Loucy (cell line): ENCODE results near the gene TMEM233.

Experiments used
- H2AFZ ChIP-seq: fragments of 200-600 bp; sonication (generic); 2 replicates; pipeline ENCODE4 v1.6.0; 2016; ENCODE audit warnings: antibody characterized with exemption, mild to moderate bottlenecking, low read length, moderate library complexity
- H3F3A ChIP-seq: fragments of 200-600 bp; 2 replicates; pipeline ENCODE4 v1.6.0; 2016; ENCODE audit warnings: antibody characterized with exemption, low read depth, mild to moderate bottlenecking
- H3K27me3 ChIP-seq: fragments of 200-600 bp; sonication (generic); 2 replicates; pipeline ENCODE4 v1.6.1; 2014; ENCODE audit warnings: low read length, mild to moderate bottlenecking; ENCODE audit not compliant: insufficient read depth, poor library complexity, severe bottlenecking
- H3K36me3 ChIP-seq: fragments of 200-600 bp; sonication (generic); 2 replicates; pipeline ENCODE4 v1.6.1; 2016; ENCODE audit warnings: low read length; ENCODE audit not compliant: insufficient read depth
- H3K4me1 ChIP-seq: fragments of 200-600 bp; sonication (generic); 2 replicates; pipeline ENCODE4 v1.5.1; 2014; ENCODE audit warnings: low read length, mild to moderate bottlenecking; ENCODE audit not compliant: insufficient read depth, poor library complexity, severe bottlenecking
- H3K4me2 ChIP-seq: fragments of 200-600 bp; sonication (generic); 2 replicates; pipeline ENCODE4 v1.6.0; 2014; ENCODE audit warnings: antibody characterized with exemption, low read length, low read depth, mild to moderate bottlenecking; ENCODE audit not compliant: poor library complexity, severe bottlenecking
- H3K4me3 ChIP-seq: fragments of 200-600 bp; sonication (generic); 2 replicates; pipeline ENCODE4 v1.5.1; 2014; ENCODE audit warnings: low read length, mild to moderate bottlenecking, mixed read lengths; ENCODE audit not compliant: poor library complexity, severe bottlenecking
- H3K79me2 ChIP-seq: fragments of 200-600 bp; sonication (generic); 2 replicates; pipeline ENCODE4 v1.6.1; 2014; ENCODE audit warnings: low read length; ENCODE audit not compliant: insufficient read depth
- H3K9ac ChIP-seq: fragments of 200-600 bp; sonication (generic); 2 replicates; pipeline ENCODE4 v1.6.0; 2014; ENCODE audit warnings: mild to moderate bottlenecking, low read depth, low read length, moderate library complexity; ENCODE audit not compliant: poor library complexity, severe bottlenecking
- H3K9me2 ChIP-seq: fragments of 200-600 bp; sonication (generic); replicated peaks from 2 replicates; pipeline ENCODE4 v1.6.1; 2016; ENCODE audit warnings: low read depth, low read length, mixed read lengths
- H3K9me3 ChIP-seq: fragments of 200-600 bp; sonication (generic); 2 replicates; pipeline ENCODE4 v1.6.1; 2014; ENCODE audit warnings: mild to moderate bottlenecking, antibody characterized with exemption, low read length, low read depth; ENCODE audit not compliant: insufficient read depth
- H4K20me1 ChIP-seq: fragments of 200-600 bp; sonication (generic); 2 replicates; pipeline ENCODE4 v1.6.0; 2014; ENCODE audit warnings: antibody characterized with exemption, low read length, mild to moderate bottlenecking; ENCODE audit not compliant: insufficient read depth, poor library complexity, severe bottlenecking
- EZH2phosphoT487 ChIP-seq: fragments of 200-600 bp; IDR thresholded peaks from 2 replicates; pipeline ENCODE4 v1.6.1; 2018; ENCODE audit warnings: antibody characterized with exemption, mild to moderate bottlenecking, moderate library complexity, borderline replicate concordance
- TF ChIP-seq, protein P1 (sequence below): fragments of 200-600 bp; sonication (generic); conservative IDR thresholded peaks from 2 replicates; pipeline ENCODE4 v1.5.1; 2014; ENCODE audit warnings: mild to moderate bottlenecking, antibody characterized with exemption, low read length

TMEM233 gene

GRCh38 chr12:119687406-119687805 is 93.8 kb downstream of the TMEM233 start:
- Histone ChIP-seq H2AFZ (no peak overlapping the region), H3K9me2 (no peaks in the 10 kb centered on the region), H3K27me3 (no peaks in the 10 kb centered on the region), H3K9me3 (no peaks in the 10 kb centered on the region), H3K4me2 (no peak overlapping the region), H3K4me1 (no peaks in the 10 kb centered on the region), H3K9ac (no peak overlapping the region), H3K79me2 (no peaks in the 10 kb centered on the region), H3K4me3 (no peak overlapping the region), H3K36me3 (peaks cover 53% of the 10 kb centered on the region; the same call in 1 of the 2 replicates), H3F3A (no peaks in the 10 kb centered on the region), H4K20me1 (no peaks in the 10 kb centered on the region)
- TF ChIP-seq, protein P1, sequence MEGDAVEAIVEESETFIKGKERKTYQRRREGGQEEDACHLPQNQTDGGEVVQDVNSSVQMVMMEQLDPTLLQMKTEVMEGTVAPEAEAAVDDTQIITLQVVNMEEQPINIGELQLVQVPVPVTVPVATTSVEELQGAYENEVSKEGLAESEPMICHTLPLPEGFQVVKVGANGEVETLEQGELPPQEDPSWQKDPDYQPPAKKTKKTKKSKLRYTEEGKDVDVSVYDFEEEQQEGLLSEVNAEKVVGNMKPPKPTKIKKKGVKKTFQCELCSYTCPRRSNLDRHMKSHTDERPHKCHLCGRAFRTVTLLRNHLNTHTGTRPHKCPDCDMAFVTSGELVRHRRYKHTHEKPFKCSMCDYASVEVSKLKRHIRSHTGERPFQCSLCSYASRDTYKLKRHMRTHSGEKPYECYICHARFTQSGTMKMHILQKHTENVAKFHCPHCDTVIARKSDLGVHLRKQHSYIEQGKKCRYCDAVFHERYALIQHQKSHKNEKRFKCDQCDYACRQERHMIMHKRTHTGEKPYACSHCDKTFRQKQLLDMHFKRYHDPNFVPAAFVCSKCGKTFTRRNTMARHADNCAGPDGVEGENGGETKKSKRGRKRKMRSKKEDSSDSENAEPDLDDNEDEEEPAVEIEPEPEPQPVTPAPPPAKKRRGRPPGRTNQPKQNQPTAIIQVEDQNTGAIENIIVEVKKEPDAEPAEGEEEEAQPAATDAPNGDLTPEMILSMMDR: no peak
- TF ChIP-seq EZH2phosphoT487: no peak

GRCh38 chr12:119687879-119688278 is 94.3 kb downstream of the TMEM233 start:
- no peaks in the 10 kb centered on the region for H3K4me1 ChIP-seq
- H2AFZ ChIP-seq: no peak overlapping the region
- no peaks in the 10 kb centered on the region for H4K20me1 ChIP-seq
- H3K79me2 ChIP-seq: no peaks in the 10 kb centered on the region
- no peaks in the 10 kb centered on the region for H3K9me3 ChIP-seq
- H3K4me2 ChIP-seq: no peak overlapping the region
- TF ChIP-seq, protein P1: no peak
- no peak for TF ChIP-seq EZH2phosphoT487
- no peaks in the 10 kb centered on the region for H3F3A ChIP-seq
- H3K9ac ChIP-seq: no peak overlapping the region
- H3K9me2 ChIP-seq: no peaks in the 10 kb centered on the region
- H3K4me3 ChIP-seq: no peak overlapping the region
- peaks cover 57% of the 10 kb centered on the region; the same call in 1 of the 2 replicates for H3K36me3 ChIP-seq
- no peaks in the 10 kb centered on the region for H3K27me3 ChIP-seq

GRCh38 chr12:119689935-119690500 is 96.4 kb downstream of the TMEM233 start:
- Histone ChIP-seq H3F3A (no peaks in the 10 kb centered on the region), H3K4me2 (no peak overlapping the region), H3K9me2 (no peaks in the 10 kb centered on the region), H3K4me1 (peaks cover 6% of the 10 kb centered on the region), H3K9ac (no peak overlapping the region), H3K4me3 (no peak overlapping the region), H4K20me1 (no peaks in the 10 kb centered on the region), H3K79me2 (no peaks in the 10 kb centered on the region), H3K36me3 (peaks cover 71% of the 10 kb centered on the region; the same call in 1 of the 2 replicates), H3K27me3 (no peaks in the 10 kb centered on the region), H2AFZ (no peak overlapping the region), H3K9me3 (no peaks in the 10 kb centered on the region)
- TF ChIP-seq, protein P1: no peak
- no peak for TF ChIP-seq EZH2phosphoT487
